Activated T-helper 17 cell treated with anti-CD3 and anti-CD28 coated beads, Interleukin-2, amount 50 U/mL, for 72 hours (primary cell): ENCODE data around the gene HIPK2. TPM values are rescaled to one million over a fixed set of nuclear protein-coding genes. Genes with fewer than 3 reads are reported as not detected.
"Not testable (repeated sequence)": the region's sequence is repeated elsewhere in the genome, so short reads cannot be mapped to it uniquely, and the experiment has no call there.

ENCODE experiments used
- ATAC-seq: fragments of 150-1000 bp; cut with Tn5 transposase; replicated peaks from 2 replicates; pipeline ENCODE4 v1.10.0; 2021; ENCODE audit warnings: mild to moderate bottlenecking, moderate library complexity
- H3K27ac Mint-ChIP-seq: one replicate; pipeline ENCODE4 v1.8.0; 2022; ENCODE audit warnings: mixed read lengths
- H3K27me3 Mint-ChIP-seq: one replicate; pipeline ENCODE4 v1.8.0; 2022; ENCODE audit warnings: mixed read lengths
- H3K36me3 Mint-ChIP-seq: one replicate; pipeline ENCODE4 v1.8.0; 2022; ENCODE audit warnings: low read depth, mild to moderate bottlenecking, mixed read lengths
- H3K4me1 Mint-ChIP-seq: one replicate; pipeline ENCODE4 v1.8.0; 2022; ENCODE audit warnings: mixed read lengths
- H3K4me3 Mint-ChIP-seq: one replicate; pipeline ENCODE4 v1.8.0; 2022; ENCODE audit warnings: mild to moderate bottlenecking, mixed read lengths
- H3K9me3 Mint-ChIP-seq: one replicate; pipeline ENCODE4 v1.8.0; 2022; ENCODE audit warnings: mixed read lengths
- total RNA-seq, 2 donors: library from RNA; stranded (reverse); gene quantifications; one replicate each; pipeline ENCODE4 v1.2.3, GENCODE V29; 2022

Gene HIPK2
- total RNA-seq, 2 donors from 2014 or later, result 44.2 to 46.9 TPM

DNA sequence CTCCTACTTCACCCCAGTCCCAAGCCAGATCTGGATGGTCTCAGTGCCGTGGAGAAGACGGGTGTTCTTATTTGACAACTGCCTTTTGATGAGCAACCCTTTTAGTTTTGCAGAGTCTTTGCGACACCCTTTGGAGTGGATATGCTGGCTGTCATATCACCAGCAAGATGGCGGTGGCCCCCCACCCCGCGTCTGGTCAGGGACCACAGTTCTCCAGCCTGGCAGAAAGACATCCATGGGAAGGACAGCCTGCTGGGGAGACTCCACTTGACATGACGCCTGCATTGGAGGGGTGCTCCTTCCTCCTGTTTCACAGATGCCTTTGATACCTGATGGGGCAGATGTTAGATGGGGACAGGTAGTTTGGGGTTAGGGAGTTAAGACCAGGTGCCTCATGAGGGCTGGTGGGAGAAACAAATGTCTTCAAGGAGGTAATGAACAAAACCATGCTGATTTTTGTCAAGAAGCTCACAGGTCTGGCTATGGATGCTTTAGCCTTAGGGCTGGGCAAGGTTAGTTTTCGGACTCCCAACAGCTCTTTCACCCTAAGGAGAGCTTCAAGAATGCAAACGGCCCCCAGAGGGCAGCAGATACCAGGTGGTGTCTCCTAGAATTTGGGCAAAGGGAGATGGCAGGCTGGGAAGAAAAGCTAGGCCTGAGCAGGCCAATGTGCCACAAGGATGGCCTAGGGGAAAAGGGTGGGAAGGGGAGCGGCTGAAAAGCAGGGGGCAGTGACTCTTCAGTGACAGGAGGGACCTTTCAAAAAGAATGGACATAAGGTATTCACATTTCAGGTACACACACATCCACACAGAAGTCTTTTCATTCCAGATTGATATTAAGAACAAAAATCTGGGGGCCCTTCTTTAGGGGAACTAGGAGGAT is 159.1 kb downstream of the HIPK2 start:
- no peaks in the 10 kb centered on the region for H3K27me3 Mint-ChIP-seq
- H3K4me1 Mint-ChIP-seq, result no peaks in the 10 kb centered on the region
- H3K27ac Mint-ChIP-seq, result no peak overlapping the region
- peaks cover 63% of the 10 kb centered on the region for H3K36me3 Mint-ChIP-seq
- no peak for ATAC-seq
- H3K9me3 Mint-ChIP-seq, result no peaks in the 10 kb centered on the region
- H3K4me3 Mint-ChIP-seq, result no peak overlapping the region

DNA sequence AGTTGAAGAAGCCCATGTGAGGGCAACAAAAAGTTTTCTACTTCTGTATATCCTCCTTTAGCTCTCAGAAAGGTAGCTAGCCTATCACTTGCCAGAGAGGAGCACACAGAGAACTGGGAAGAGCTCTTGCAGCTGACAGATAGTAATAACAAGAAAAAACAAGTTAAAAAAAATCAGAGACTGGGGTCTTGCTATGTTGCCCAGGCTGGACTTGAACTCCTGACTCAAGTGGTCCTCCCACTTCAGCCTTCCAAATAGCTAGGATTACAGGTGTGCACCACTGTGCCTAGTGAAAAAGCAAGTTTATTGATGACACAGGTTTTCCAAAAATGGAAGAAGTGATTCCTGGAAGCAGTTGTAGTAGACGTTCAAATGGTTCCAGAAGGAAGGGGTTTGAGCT is 160.7 kb downstream of the HIPK2 start:
- H3K27ac Mint-ChIP-seq, result no peak overlapping the region
- H3K36me3 Mint-ChIP-seq, result peaks cover 73% of the 10 kb centered on the region
- no peaks in the 10 kb centered on the region for H3K27me3 Mint-ChIP-seq
- no peaks in the 10 kb centered on the region for H3K9me3 Mint-ChIP-seq
- no peaks in the 10 kb centered on the region for H3K4me1 Mint-ChIP-seq
- ATAC-seq, result no peak
- no peak overlapping the region for H3K4me3 Mint-ChIP-seq

DNA sequence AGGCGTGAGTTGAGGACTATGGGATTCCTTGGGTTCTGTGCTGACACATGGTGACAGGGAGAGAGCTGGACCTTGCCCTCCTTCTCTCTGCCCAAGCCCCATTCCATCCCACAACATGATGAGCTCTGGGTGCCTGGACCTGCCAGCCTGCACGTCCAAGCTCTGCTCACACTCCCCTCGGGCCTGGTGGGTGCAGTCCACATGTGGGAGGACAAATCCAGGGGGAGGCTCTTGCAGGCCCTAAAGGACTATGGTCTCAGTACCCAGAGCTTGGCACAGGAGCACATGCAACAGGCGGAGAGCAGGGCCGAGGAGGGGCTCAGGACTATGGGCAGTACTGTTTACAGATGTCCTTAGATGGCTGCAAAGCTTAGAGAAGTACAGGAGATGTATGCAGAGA is 162.9 kb downstream of the HIPK2 start:
- H3K27me3 Mint-ChIP-seq, result no peaks in the 10 kb centered on the region
- no peak overlapping the region for H3K4me3 Mint-ChIP-seq
- H3K27ac Mint-ChIP-seq, result no peak overlapping the region
- H3K4me1 Mint-ChIP-seq, result no peaks in the 10 kb centered on the region
- peaks cover 78% of the 10 kb centered on the region for H3K36me3 Mint-ChIP-seq
- no peaks in the 10 kb centered on the region for H3K9me3 Mint-ChIP-seq
- ATAC-seq, result no peak

DNA sequence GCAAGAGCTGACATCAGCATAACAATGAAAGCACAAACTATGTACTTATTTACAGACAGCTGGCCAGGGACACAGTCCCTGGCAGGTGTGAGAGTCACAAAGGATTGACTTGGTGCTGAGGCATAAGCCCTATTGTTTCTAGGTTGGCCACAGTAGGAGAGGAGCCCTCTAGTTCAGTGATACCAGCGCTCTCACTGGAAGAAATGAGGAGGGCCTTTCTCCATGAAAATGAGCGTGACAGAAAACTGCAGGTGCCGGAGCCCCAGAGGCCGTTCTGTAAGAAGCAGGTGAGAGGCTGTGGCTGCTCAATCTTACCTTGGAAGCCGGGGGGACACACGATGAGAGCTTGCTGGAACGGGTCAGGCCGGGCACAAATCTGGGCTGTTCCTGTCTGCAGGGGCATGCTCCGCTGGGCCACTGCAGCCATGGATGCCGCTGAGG is 163.8 kb downstream of the HIPK2 start:
- H3K4me1 Mint-ChIP-seq, result no peaks in the 10 kb centered on the region
- no peak overlapping the region for H3K4me3 Mint-ChIP-seq
- no peak for ATAC-seq
- no peaks in the 10 kb centered on the region for H3K27me3 Mint-ChIP-seq
- H3K9me3 Mint-ChIP-seq, result no peaks in the 10 kb centered on the region
- peaks cover 82% of the 10 kb centered on the region for H3K36me3 Mint-ChIP-seq
- H3K27ac Mint-ChIP-seq, result no peak overlapping the region

DNA sequence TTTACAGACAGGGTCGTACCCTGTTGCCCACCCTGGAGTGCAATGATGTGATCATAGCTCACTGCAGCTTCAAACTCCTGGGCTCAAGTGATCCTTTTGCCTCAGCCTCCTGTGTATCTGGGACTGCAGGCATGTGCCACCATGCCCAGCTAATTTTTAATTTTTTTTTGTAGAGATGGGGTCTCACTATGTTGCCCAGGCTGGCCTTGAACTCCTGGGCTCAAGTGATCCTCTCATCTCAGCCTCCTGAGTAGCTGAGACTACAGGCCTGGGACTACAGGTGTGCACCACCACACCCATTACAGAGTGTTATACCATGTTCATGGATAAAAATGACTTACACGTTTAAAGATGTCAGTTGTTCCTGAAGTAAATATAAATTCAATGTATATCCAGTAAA is 166.2 kb downstream of the HIPK2 start:
- not testable (repeated sequence) for ATAC-seq, H3K4me3 Mint-ChIP-seq, H3K27me3 Mint-ChIP-seq, H3K27ac Mint-ChIP-seq, H3K9me3 Mint-ChIP-seq, H3K4me1 Mint-ChIP-seq
- H3K36me3 Mint-ChIP-seq, result peaks cover 65% of the 10 kb centered on the region

DNA sequence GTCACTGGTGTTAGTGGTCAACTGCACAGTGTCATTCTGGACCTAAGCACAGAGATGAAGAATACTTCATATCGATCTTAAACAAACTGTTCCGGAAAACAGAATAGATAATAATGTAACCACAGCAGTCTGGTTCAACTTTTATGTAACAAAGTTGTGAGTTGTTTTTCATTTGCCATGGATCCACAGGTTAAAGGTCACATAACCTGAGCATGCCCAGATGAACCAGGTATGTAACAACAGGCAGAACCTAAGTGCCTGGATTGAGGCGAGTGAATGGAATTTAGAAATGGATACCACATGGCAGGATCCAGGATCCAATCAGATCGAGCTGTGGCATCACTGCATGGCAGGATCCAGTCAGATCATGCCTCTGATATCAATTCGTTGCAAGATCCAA is 167.2 kb downstream of the HIPK2 start:
- Mint-ChIP-seq H3K27ac (no peak overlapping the region), H3K9me3 (no peaks in the 10 kb centered on the region), H3K4me1 (no peaks in the 10 kb centered on the region), H3K4me3 (no peak overlapping the region), H3K27me3 (no peaks in the 10 kb centered on the region), H3K36me3 (peaks cover 57% of the 10 kb centered on the region)
- ATAC-seq, result no peak

DNA sequence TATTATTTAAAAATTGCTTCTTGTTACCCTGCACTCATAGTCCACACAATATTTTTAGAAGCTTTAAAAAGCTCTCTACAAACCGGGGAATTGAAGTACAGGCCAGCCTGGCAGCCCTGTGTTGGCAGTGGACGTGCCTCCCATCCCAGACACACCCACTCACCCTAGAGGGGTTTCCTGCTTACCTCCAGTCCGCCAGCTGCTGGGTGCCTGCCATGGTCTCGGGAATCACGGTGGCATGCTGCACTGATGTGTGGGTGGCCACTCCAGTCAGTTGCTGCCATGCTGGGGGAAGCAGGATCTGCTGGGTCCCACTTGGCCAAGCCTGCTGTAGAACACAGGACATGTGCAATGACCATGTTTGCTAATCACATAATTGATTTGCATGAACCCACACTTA is 173.9 kb downstream of the HIPK2 start:
- Mint-ChIP-seq H3K4me3 (no peak overlapping the region), H3K36me3 (peaks cover 25% of the 10 kb centered on the region), H3K27ac (no peak overlapping the region), H3K27me3 (no peaks in the 10 kb centered on the region), H3K9me3 (no peaks in the 10 kb centered on the region), H3K4me1 (no peaks in the 10 kb centered on the region)
- ATAC-seq, result no peak

DNA sequence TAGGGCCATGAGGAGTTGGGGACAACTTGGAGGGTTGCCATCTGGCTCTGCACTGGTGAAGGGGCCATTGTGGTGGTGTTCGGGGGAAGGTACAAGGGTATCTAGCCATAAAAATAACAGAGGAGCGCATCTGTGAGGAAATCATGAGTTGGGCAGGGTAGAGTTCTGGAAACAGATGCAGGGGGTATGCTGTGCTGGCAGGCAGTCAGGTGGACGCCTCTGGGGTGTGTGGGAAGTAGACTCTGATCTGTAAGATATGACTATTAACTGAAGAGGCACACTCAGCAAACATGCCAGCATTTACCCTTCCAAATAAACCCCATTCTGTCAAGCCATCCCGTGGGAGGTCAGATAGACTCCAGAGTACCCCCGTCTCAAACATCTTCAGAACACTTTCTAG is 174.5 kb downstream of the HIPK2 start:
- ATAC-seq, result no peak
- H3K36me3 Mint-ChIP-seq, result peaks cover 27% of the 10 kb centered on the region
- no peak overlapping the region for H3K27ac Mint-ChIP-seq
- H3K27me3 Mint-ChIP-seq, result no peaks in the 10 kb centered on the region
- no peaks in the 10 kb centered on the region for H3K9me3 Mint-ChIP-seq
- H3K4me1 Mint-ChIP-seq, result no peaks in the 10 kb centered on the region
- no peak overlapping the region for H3K4me3 Mint-ChIP-seq

DNA sequence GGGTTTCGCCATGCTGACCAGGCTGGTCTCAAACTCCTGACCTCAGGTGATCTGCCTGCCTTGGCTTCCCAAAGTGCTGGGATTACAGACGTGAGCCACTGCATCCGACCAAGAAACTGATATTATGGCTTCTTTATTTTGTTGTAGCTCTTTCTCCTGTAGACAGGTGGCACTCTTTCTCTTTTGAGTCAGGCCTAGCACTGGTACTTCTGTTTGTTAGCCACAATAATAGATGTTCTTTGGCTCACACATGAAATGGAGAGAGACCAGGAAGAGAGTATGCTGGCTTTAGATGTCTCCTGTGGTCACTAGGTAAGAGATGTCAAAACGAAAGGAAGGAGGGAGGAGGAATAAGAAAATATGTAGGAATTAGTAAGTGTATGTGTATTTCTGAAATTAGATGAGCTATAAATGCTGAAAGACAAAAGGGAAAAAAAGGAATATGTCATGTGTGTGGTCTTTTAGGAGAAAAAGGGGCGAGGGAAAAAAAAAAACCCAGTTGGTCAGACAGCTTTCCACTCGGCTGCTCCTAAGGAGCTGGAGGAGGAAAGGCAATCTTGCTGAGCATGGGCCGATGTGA is 175.6 kb downstream of the HIPK2 start:
- Mint-ChIP-seq H3K4me3 (no peak overlapping the region), H3K4me1 (no peaks in the 10 kb centered on the region), H3K9me3 (no peaks in the 10 kb centered on the region), H3K36me3 (peaks cover 37% of the 10 kb centered on the region), H3K27ac (no peak overlapping the region), H3K27me3 (no peaks in the 10 kb centered on the region)
- ATAC-seq, result peak; percentile 63

DNA sequence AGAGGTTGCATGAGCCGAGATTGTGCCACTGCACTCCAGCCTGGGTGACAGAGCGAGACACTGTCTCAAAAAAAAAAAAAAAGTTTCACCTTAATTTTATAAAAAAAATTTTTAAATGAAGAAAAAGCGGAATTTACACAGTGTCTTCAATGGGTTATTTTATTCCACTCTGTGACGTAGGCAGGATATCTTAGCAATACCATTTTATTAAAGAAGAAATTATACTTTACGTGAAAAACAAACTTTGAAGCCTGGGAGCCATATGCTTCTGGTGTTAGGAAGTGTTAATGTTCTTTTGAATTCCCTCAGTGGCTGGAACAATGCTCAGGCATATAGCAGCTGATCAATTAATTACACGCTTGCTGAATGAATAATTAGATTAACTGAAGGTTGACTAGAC is 176.6 kb downstream of the HIPK2 start:
- Mint-ChIP-seq H3K27ac (no peak overlapping the region), H3K27me3 (no peaks in the 10 kb centered on the region), H3K4me3 (no peak overlapping the region), H3K4me1 (no peaks in the 10 kb centered on the region), H3K36me3 (peaks cover 47% of the 10 kb centered on the region), H3K9me3 (no peaks in the 10 kb centered on the region)
- no peak for ATAC-seq

DNA sequence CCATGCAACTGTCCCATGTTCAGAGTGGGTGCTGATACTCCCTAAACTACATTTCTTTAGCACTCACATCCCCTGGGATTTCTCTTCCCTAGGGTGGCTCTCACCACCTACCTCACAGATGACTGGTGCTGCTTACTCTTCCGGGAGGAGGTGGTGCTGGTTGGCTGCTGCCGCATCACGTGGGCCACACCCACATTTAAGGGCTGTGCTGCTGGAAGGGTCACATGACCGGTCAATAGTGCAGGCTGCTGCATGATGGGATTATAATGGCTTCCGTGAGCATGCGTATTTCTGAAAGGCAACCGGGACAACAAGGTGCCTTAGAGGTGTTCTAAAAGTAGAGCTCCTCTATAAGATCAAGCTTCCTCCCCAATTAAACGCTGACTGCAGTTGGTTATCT is 177.5 kb downstream of the HIPK2 start:
- no peak for ATAC-seq
- H3K9me3 Mint-ChIP-seq, result no peaks in the 10 kb centered on the region
- no peaks in the 10 kb centered on the region for H3K27me3 Mint-ChIP-seq

DNA sequence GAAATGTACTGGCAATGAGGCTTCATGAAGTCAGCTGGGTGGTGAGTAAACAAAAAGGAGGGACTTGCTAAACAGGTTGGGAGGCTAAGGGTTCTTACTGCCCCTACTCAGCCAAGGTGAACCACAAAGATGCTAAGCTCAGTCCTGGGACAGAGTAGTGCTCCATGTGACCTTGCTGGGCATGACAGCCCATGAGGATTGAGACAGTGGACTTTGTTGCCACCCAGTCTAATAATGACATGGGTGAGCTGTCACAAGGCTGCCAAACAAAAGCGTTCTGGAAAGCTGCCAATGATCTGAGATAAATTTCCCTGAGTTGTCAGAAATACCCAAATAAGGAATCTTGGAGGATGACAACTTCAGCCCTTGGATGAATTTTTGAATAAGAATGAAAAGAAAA is 179.2 kb downstream of the HIPK2 start:
- H3K4me3 Mint-ChIP-seq, result no peak overlapping the region
- peaks cover 73% of the 10 kb centered on the region for H3K36me3 Mint-ChIP-seq
- H3K9me3 Mint-ChIP-seq, result no peaks in the 10 kb centered on the region

More for the DNA sequence above, 177.5 kb downstream of the HIPK2 start:
- Mint-ChIP-seq H3K4me1 (no peaks in the 10 kb centered on the region), H3K4me3 (no peak overlapping the region), H3K27ac (no peak overlapping the region), H3K36me3 (peaks cover 56% of the 10 kb centered on the region)

DNA sequence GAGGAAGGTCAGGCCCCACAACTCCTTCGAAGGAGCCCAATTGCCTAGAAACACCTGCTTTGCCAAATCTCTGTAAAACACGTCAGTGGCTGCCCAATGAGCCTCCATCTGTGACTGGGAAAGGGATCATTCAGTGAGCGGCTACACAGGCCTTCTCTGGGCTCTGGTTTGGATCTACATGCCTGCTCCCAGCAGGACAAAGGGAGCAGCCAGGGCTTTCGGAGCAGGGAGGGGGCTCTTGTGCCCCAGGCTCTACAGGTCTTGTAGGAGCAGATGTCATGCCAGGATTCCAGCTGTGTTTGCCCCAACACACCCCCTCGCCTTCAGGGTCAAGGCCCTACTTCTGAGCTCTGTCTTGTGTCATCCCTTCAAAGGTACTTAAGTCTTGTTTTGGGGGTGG is 180.8 kb downstream of the HIPK2 start:
- no peak overlapping the region for H3K27ac Mint-ChIP-seq
- H3K4me3 Mint-ChIP-seq, result no peak overlapping the region
- H3K36me3 Mint-ChIP-seq, result peaks cover 89% of the 10 kb centered on the region
- no peak for ATAC-seq
- H3K27me3 Mint-ChIP-seq, result no peaks in the 10 kb centered on the region
- H3K4me1 Mint-ChIP-seq, result no peaks in the 10 kb centered on the region
- no peaks in the 10 kb centered on the region for H3K9me3 Mint-ChIP-seq

More for the DNA sequence above, 179.2 kb downstream of the HIPK2 start:
- Mint-ChIP-seq H3K27ac (no peak overlapping the region), H3K27me3 (no peaks in the 10 kb centered on the region), H3K4me1 (no peaks in the 10 kb centered on the region)
- ATAC-seq, result no peak

DNA sequence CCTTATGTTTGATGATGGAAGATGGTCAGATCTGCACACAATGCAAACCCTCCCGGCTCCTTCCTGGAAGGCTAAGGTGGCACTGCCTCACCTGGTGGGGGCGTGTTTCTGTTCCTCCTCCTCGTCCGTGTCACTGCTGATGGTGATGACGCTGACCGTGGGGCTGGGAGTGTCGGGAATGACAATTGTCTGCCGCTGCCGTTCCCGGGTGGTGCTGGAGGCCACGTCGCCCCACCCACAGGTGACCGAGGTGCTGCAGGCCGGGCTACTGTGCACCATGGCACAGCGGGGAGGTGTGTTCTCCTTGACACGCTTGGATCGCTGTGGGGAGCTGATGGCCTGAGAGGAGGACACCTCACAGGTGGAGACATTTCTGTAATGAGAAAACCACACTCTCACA is 181.2 kb downstream of the HIPK2 start:
- Mint-ChIP-seq H3K27me3 (no peaks in the 10 kb centered on the region), H3K27ac (no peak overlapping the region), H3K36me3 (peaks cover 93% of the 10 kb centered on the region), H3K4me1 (no peaks in the 10 kb centered on the region), H3K9me3 (no peaks in the 10 kb centered on the region), H3K4me3 (no peak overlapping the region)
- ATAC-seq, result no peak

DNA sequence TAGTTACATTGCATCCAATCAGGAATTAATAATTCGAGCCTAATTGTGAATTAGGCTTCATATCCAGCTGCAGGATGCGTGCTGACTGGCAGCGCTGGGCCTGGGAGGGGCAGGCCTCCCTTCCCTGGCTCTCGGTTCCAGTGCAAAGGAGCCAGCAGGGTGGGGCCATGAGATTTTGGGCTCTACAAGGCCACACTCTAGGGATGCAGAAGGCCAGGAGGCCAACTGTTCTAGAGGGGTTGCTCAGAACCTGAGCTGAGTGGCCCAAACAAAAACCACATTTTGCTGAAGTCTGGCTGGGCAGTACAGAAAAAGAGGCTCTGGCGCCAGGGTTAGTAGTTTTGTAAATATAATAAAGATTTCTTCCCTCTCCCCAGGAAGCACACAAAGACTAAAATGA is 182.0 kb downstream of the HIPK2 start:
- Mint-ChIP-seq H3K36me3 (peaks cover 99% of the 10 kb centered on the region), H3K4me1 (no peaks in the 10 kb centered on the region), H3K4me3 (no peak overlapping the region), H3K27me3 (no peaks in the 10 kb centered on the region), H3K9me3 (no peaks in the 10 kb centered on the region), H3K27ac (no peak overlapping the region)
- ATAC-seq, result no peak
